ENCODE results near the gene MAN1B1.

The MAN1B1 gene

GRCh38 chr9:137105814-137106661 is 19.3 kb downstream of the MAN1B1 start:
- Histone ChIP-seq H3K4me3 (ENCODE audit: low read length) (no peak overlapping the region), H3K36me3 (ENCODE audit: insufficient read depth, low read depth, low read length) (peaks cover 43% of the 10 kb centered on the region), H3K27me3 (ENCODE audit: insufficient read depth, low read length) (no peaks in the 10 kb centered on the region), H3K4me1 (ENCODE audit: insufficient read depth, low read length) (no peaks in the 10 kb centered on the region), H3K9me3 (ENCODE audit: insufficient read depth, low read depth, low read length) (peaks cover 27% of the 10 kb centered on the region; the same call in 1 of the 2 replicates), H3K27ac (ENCODE audit: low read length) (no peak overlapping the region), H3K9ac (ENCODE audit: low read depth, low read length) (no peak overlapping the region)

GRCh38 chr9:137106662-137107250 is 20.0 kb downstream of the MAN1B1 start:
- H3K9ac ChIP-seq (ENCODE audit: low read depth, low read length), result no peak overlapping the region

DNA sequence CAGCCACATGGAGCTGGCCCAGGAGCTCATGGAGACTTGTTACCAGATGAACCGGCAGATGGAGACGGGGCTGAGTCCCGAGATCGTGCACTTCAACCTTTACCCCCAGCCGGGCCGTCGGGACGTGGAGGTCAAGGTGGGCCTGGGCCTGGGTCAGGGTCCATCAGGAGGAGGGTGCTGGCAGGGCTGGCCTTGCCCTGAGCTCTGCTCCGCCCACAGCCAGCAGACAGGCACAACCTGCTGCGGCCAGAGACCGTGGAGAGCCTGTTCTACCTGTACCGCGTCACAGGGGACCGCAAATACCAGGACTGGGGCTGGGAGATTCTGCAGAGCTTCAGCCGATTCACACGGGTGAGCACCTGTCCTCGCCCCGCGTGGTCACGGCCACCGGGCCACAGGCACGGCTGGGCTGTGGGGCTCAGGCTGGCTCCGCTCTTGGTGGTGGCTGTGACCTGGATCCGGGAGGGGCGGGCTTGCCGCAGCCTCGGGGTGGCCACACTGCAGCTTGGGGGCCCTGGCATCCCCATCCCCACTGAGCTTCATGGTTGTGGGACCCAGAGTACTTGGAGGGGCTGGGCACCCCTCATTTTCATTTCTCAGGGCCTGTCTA is 20.6 kb downstream of the MAN1B1 start:
- Histone ChIP-seq H3K27me3 (ENCODE audit: insufficient read depth, low read length) (no peaks in the 10 kb centered on the region), H3K27ac (ENCODE audit: low read length) (no peak overlapping the region), H3K9ac (ENCODE audit: low read depth, low read length) (no peak overlapping the region), H3K4me1 (ENCODE audit: insufficient read depth, low read length) (no peaks in the 10 kb centered on the region), H3K9me3 (ENCODE audit: insufficient read depth, low read depth, low read length) (peaks cover 14% of the 10 kb centered on the region; the same call in 1 of the 2 replicates), H3K4me3 (ENCODE audit: low read length) (no peak overlapping the region), H3K36me3 (ENCODE audit: insufficient read depth, low read depth, low read length) (peaks cover 29% of the 10 kb centered on the region)

More at GRCh38 chr9:137106662-137107250, 20.0 kb downstream of the MAN1B1 start:
- Histone ChIP-seq H3K4me3 (ENCODE audit: low read length) (no peak overlapping the region), H3K4me1 (ENCODE audit: insufficient read depth, low read length) (no peaks in the 10 kb centered on the region), H3K27ac (ENCODE audit: low read length) (no peak overlapping the region), H3K9me3 (ENCODE audit: insufficient read depth, low read depth, low read length) (peaks cover 21% of the 10 kb centered on the region; the same call in 1 of the 2 replicates), H3K27me3 (ENCODE audit: insufficient read depth, low read length) (no peaks in the 10 kb centered on the region), H3K36me3 (ENCODE audit: insufficient read depth, low read depth, low read length) (peaks cover 35% of the 10 kb centered on the region)

DNA sequence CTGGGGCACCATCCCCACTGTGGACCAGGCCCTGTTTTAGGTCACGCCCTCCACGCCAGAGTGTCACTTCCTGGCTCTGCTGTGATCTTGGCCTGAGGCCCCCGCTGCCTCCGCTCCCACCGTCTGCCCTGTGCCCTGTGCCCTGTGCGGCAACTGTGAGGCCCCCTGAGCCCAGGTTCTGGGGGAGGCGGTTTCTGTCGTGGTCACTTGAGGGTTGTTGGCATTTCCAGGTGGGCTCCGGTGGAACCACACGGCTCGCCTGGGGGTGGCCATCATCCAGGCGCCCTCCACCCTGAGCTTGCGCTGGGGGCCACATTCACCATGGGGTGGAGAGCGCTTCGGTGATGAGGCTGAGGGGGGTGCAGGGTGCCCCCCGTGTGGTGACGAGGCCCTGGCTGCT is 21.2 kb downstream of the MAN1B1 start:
- H3K27me3 ChIP-seq (ENCODE audit: insufficient read depth, low read length), result peaks cover 5% of the 10 kb centered on the region
- no peak overlapping the region for H3K4me3 ChIP-seq (ENCODE audit: low read length)
- no peak overlapping the region for H3K27ac ChIP-seq (ENCODE audit: low read length)
- H3K36me3 ChIP-seq (ENCODE audit: insufficient read depth, low read depth, low read length), result peaks cover 23% of the 10 kb centered on the region
- H3K4me1 ChIP-seq (ENCODE audit: insufficient read depth, low read length), result no peaks in the 10 kb centered on the region
- no peak overlapping the region for H3K9ac ChIP-seq (ENCODE audit: low read depth, low read length)
- peaks cover 9% of the 10 kb centered on the region; the same call in 1 of the 2 replicates for H3K9me3 ChIP-seq (ENCODE audit: insufficient read depth, low read depth, low read length)

GRCh38 chr9:137108608-137109249 is 21.9 kb downstream of the MAN1B1 start:
- Histone ChIP-seq H3K4me3 (ENCODE audit: low read length) (no peak overlapping the region), H3K4me1 (ENCODE audit: insufficient read depth, low read length) (no peaks in the 10 kb centered on the region), H3K27me3 (ENCODE audit: insufficient read depth, low read length) (peaks cover 13% of the 10 kb centered on the region), H3K9ac (ENCODE audit: low read depth, low read length) (no peak overlapping the region), H3K9me3 (ENCODE audit: insufficient read depth, low read depth, low read length) (peaks cover 1% of the 10 kb centered on the region; the same call in 1 of the 2 replicates), H3K36me3 (ENCODE audit: insufficient read depth, low read depth, low read length) (peaks cover 16% of the 10 kb centered on the region), H3K27ac (ENCODE audit: low read length) (no peak overlapping the region)

DNA sequence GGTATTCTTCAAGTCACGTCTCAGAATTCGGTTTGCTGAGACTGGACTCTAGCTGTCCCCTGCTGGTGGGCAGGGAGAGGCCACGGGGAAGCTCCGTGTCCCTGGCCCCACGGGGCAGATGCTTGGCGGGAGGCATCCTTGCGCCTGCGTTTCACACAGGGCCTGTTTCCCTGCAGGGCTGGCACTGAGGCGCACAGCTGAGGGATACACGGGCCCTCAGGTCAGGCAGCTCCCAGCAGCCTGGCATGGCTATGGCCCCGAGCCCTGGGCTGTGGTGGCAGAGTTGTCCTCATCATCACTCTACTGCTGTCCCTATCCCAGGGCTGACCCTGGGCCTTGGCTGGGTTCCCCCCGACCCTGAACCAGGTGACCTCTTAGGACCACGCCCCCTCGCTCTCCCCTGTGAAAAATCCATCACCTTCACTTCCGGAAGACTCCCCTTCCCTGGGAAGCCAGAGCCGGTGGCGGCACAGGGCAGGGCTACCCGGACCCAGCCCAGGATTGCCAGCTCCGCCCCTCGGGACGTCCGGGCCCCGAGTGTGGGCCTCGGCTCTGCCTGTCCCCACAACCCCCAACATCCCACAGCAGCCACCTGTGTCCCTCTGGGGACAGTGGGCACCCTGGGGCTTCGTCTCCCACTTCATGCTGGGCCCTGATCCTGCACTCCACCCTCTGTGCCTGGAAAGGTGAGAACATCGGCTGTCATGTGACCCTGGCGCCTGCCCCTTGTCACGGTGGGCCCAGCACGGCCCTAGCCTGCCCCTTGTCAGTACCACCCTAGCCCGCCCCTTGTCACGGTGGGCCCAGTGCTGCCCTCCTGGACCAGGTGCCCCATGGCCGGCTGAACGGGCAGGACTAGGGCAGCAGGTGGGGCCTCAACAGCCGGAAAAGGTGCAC is 22.7 kb downstream of the MAN1B1 start:
- H3K9me3 ChIP-seq (ENCODE audit: insufficient read depth, low read depth, low read length), result no peaks in the 10 kb centered on the region
- no peak overlapping the region for H3K27ac ChIP-seq (ENCODE audit: low read length)
- no peaks in the 10 kb centered on the region for H3K4me1 ChIP-seq (ENCODE audit: insufficient read depth, low read length)
- no peak overlapping the region for H3K4me3 ChIP-seq (ENCODE audit: low read length)
- H3K36me3 ChIP-seq (ENCODE audit: insufficient read depth, low read depth, low read length), result peaks cover 12% of the 10 kb centered on the region; the same call in 1 of the 2 replicates
- H3K9ac ChIP-seq (ENCODE audit: low read depth, low read length), result no peak overlapping the region
- peaks cover 19% of the 10 kb centered on the region for H3K27me3 ChIP-seq (ENCODE audit: insufficient read depth, low read length)

DNA sequence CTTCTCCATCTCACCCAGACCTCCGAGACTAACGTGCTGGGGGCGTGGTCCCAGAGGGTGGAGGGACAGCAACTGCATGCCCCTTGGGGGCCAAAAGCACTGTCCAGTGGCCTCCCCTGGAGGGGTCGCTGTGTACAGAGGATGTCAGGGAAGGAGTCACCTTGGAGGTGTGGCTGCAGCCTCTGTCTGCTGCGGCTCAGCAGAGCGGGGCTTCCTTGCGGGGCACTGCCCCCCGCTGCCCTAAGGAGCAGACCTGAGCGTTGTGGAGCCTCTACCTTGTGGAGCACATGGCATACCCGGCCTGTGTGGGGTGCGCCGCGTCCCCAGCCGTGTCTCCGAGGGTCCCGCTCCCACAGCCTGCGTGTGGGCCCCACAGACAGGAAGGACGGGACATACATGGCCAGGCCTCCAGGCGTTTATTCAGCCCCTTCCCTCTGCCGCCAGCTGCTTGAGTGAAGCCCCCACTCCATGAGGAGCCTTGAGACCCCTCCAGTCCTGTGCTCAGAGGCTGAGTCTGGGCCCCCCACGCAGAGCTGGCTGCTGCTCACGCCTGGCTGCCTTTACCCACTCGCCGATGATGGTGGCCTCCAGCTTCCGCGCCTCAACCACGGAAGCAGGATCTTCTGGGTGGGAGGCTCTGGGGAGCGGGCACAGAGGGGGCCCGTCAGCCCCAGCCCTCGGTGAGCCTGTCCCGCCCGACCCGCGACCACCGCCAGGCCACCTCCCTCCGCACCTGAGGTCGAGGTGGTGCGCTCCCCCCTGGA is 23.5 kb downstream of the MAN1B1 start:
- Histone ChIP-seq H3K27me3 (ENCODE audit: insufficient read depth, low read length) (peaks cover 27% of the 10 kb centered on the region), H3K9me3 (ENCODE audit: insufficient read depth, low read depth, low read length) (no peaks in the 10 kb centered on the region), H3K4me1 (ENCODE audit: insufficient read depth, low read length) (no peaks in the 10 kb centered on the region), H3K27ac (ENCODE audit: low read length) (no peak overlapping the region), H3K36me3 (ENCODE audit: insufficient read depth, low read depth, low read length) (peaks cover 8% of the 10 kb centered on the region; the same call in 1 of the 2 replicates), H3K4me3 (ENCODE audit: low read length) (no peak overlapping the region), H3K9ac (ENCODE audit: low read depth, low read length) (no peak overlapping the region; the same call in 1 of the 2 replicates)

GRCh38 chr9:137110911-137111787 is 24.4 kb downstream of the MAN1B1 start:
- no peak overlapping the region for H3K9ac ChIP-seq (ENCODE audit: low read depth, low read length)
- H3K27me3 ChIP-seq (ENCODE audit: insufficient read depth, low read length), result peaks cover 35% of the 10 kb centered on the region
- 0 out of 2 replicates have a peak, but pooled peaks cover 3% of the 10 kb centered on the region for H3K36me3 ChIP-seq (ENCODE audit: insufficient read depth, low read depth, low read length)
- H3K4me1 ChIP-seq (ENCODE audit: insufficient read depth, low read length), result no peaks in the 10 kb centered on the region
- no peak overlapping the region for H3K27ac ChIP-seq (ENCODE audit: low read length)
- H3K9me3 ChIP-seq (ENCODE audit: insufficient read depth, low read depth, low read length), result no peaks in the 10 kb centered on the region
- H3K4me3 ChIP-seq (ENCODE audit: low read length), result no peak overlapping the region

DNA sequence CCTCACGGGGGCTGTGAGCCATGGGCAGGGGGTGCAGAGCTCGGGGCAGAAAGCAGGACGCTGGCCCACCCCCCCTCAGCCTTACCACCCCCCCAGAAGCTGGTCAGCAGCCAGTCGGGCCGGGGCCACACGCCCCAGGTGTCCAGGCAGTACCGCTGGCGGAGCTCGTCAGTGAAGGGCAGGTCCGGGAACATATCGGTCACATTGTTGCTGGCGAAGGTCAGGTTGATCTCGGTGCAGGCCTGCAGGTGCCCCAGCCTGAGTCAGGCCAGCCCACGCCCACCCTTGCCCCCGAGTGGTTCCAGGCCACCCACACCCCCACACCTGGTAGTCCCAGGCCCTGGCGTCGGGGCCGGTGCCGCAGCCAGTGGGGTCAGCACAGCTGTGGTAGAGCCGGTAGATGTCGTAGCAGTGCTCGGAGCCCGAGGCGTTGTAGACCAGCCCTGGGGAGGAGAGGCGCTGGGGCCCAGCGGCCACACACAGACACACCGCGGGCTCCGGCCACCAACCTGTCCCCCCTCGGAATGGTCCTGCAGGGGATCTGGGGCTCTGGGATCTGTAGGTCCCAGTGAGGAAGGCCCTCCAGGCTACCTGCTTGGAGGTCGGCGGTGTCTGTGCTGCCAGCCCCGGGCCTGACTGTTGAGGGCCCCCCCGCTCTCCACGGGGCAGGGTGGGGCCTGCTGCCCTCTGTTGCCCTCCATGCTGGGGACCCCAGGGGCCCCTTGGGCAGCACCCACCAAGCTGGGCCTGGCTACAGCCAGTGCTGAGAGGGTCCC is 25.2 kb downstream of the MAN1B1 start:
- Histone ChIP-seq H3K9me3 (ENCODE audit: insufficient read depth, low read depth, low read length) (no peaks in the 10 kb centered on the region), H3K9ac (ENCODE audit: low read depth, low read length) (no peak overlapping the region), H3K4me1 (ENCODE audit: insufficient read depth, low read length) (no peaks in the 10 kb centered on the region), H3K27ac (ENCODE audit: low read length) (no peak overlapping the region), H3K27me3 (ENCODE audit: insufficient read depth, low read length) (peaks cover 42% of the 10 kb centered on the region), H3K36me3 (ENCODE audit: insufficient read depth, low read depth, low read length) (0 out of 2 replicates have a peak, but pooled peaks cover 3% of the 10 kb centered on the region), H3K4me3 (ENCODE audit: low read length) (no peak overlapping the region)
